SK-N-SH (cell line): ENCODE data around the gene POU3F1. TPM values are rescaled to one million over a fixed set of nuclear protein-coding genes. Genes with fewer than 3 reads are reported as not detected.

Experiments
- CTCF ChIA-PET: fragments of 300-600, 350-600 bp; formaldehyde crosslinking; extraction: SDS; loops from one replicate; lab custom pipeline; 2021; lab: Yijun Ruan, JAX
- POLR2A ChIA-PET: fragments of 350-600 bp; sonication (Branson Sonifier 250); formaldehyde crosslinking; extraction: SDS; loops from one replicate; lab custom pipeline; 2020; ENCODE audit warnings: antibody characterized with exemption, inconsistent platforms; lab: Yijun Ruan, JAX
- DNase-seq: peaks from one replicate; pipeline ENCODE4 v3.0.0; 2012
- H2AFZ ChIP-seq: fragments of 200-600 bp; sonication (generic); 2 replicates; pipeline ENCODE4 v1.8.1; 2016; ENCODE audit warnings: antibody characterized with exemption, mild to moderate bottlenecking, low read depth
- H3F3A ChIP-seq: fragments of 200-600 bp; sonication (generic); replicated peaks from 2 replicates; pipeline ENCODE3; 2016; ENCODE audit warnings: antibody characterized with exemption, mild to moderate bottlenecking; ENCODE audit not compliant: insufficient read depth
- H3K27ac ChIP-seq, 2 experiments: fragments of 200-500 bp in 1 of 2; fragments of 200-600 bp in 1 of 2; sonication (Bioruptor generic) in 1 of 2; sonication (generic), shearing (Covaris generic) in 1 of 2; 2 replicates each; pipeline versions ENCODE4 v1.5.1 to v1.6.1; 2014 to 2016; ENCODE audit warnings: low read depth in 2 of 2, inconsistent platforms in 1 of 2, low read length in 1 of 2, mild to moderate bottlenecking in 1 of 2, mixed read lengths in 1 of 2
- H3K27me3 ChIP-seq: fragments of 200-600 bp; sonication (generic), shearing (Covaris generic); 2 replicates; pipeline ENCODE4 v1.6.1; 2016; ENCODE audit warnings: mixed run types; ENCODE audit not compliant: insufficient read depth
- H3K36me3 ChIP-seq, 2 experiments: fragments of 200-500 bp in 1 of 2; fragments of 200-600 bp in 1 of 2; sonication (Bioruptor generic) in 1 of 2; sonication (generic) in 1 of 2; replicated peaks in 1 of 2; 2 replicates each; pipeline versions ENCODE3 to v1.5.1; 2014 to 2016; ENCODE audit warnings: low read length in 1 of 2, mild to moderate bottlenecking in 1 of 2; ENCODE audit not compliant: insufficient read depth in 2 of 2, control insufficient read depth in 1 of 2
- H3K4me1 ChIP-seq, 2 experiments: fragments of 200-500 bp in 1 of 2; fragments of 200-600 bp in 1 of 2; sonication (Bioruptor generic) in 1 of 2; sonication (generic), shearing (Covaris generic) in 1 of 2; 2 replicates each; pipeline versions ENCODE4 v1.5.1 to v1.6.1; 2014 to 2016; ENCODE audit warnings: low read depth in 1 of 2, low read length in 1 of 2, mixed run types in 1 of 2; ENCODE audit not compliant: insufficient read depth in 2 of 2, control insufficient read depth in 1 of 2
- H3K4me2 ChIP-seq: fragments of 200-600 bp; sonication (generic), shearing (Covaris generic); 2 replicates; pipeline ENCODE4 v1.6.1; 2017; ENCODE audit warnings: mixed run types
- H3K4me3 ChIP-seq, 2 experiments: fragments of 200-500 bp in 1 of 2; fragments of 200-600 bp in 1 of 2; sonication (Bioruptor generic) in 1 of 2; sonication (generic), shearing (Covaris generic) in 1 of 2; 2 replicates each; pipeline versions ENCODE4 v1.5.1 to v1.8.1; 2014 to 2016; ENCODE audit warnings: low read depth in 2 of 2, inconsistent platforms in 1 of 2, low read length in 1 of 2, mild to moderate bottlenecking in 1 of 2, mixed read lengths in 1 of 2, moderate library complexity in 1 of 2
- H3K79me2 ChIP-seq: fragments of 200-600 bp; sonication (generic); 2 replicates; pipeline ENCODE4 v1.8.1; 2017; ENCODE audit warnings: mild to moderate bottlenecking; ENCODE audit not compliant: insufficient read depth
- H3K9ac ChIP-seq: fragments of 200-600 bp; sonication (generic); 2 replicates; pipeline ENCODE4 v1.6.1; 2017; ENCODE audit warnings: mixed run types
- H3K9me2 ChIP-seq: fragments of 200-600 bp; sonication (generic); 2 replicates; pipeline ENCODE4 v1.6.1; 2017; ENCODE audit warnings: mixed run types
- H3K9me3 ChIP-seq: fragments of 200-600 bp; sonication (generic); 2 replicates; pipeline ENCODE4 v1.6.1; 2017; ENCODE audit warnings: mixed run types, mild to moderate bottlenecking, moderate library complexity
- H4K20me1 ChIP-seq: fragments of 200-600 bp; sonication (generic); 2 replicates; pipeline ENCODE4 v1.6.1; 2017; ENCODE audit warnings: mild to moderate bottlenecking, mixed run types; ENCODE audit not compliant: insufficient read depth
- CHD2 ChIP-seq: fragments of 150-350 bp; IDR thresholded peaks from 2 replicates; pipeline ENCODE4 v1.6.1; 2018; ENCODE audit warnings: low read length; ENCODE audit not compliant: partially characterized antibody
- CTCF ChIP-seq: fragments of 200-600 bp; sonication (generic); IDR thresholded peaks from 2 replicates; pipeline ENCODE4 v1.6.1; 2017; ENCODE audit warnings: antibody characterized with exemption, mild to moderate bottlenecking, moderate library complexity
- EP300 ChIP-seq, 2 experiments: IDR thresholded peaks; 2 replicates each; pipeline versions ENCODE4 v1.4.0 to v1.6.1; 2012; ENCODE audit warnings: borderline replicate concordance in 1 of 2, low read depth in 1 of 2, low read length in 1 of 2
- EZH2phosphoT487 ChIP-seq: fragments of 200-600 bp; sonication (generic); IDR thresholded peaks from 2 replicates; pipeline ENCODE4 v1.6.1; 2017; ENCODE audit warnings: low read depth, mixed run types, mild to moderate bottlenecking, antibody characterized with exemption, moderate library complexity, borderline replicate concordance
- FOXJ3 ChIP-seq: sonication (generic); formaldehyde crosslinking; IDR thresholded peaks from 2 replicates; pipeline ENCODE4 v1.5.1; 2020; ENCODE audit warnings: mild to moderate bottlenecking, missing genetic modification reagents
- GABPA ChIP-seq: IDR thresholded peaks from 2 replicates; pipeline ENCODE4 v1.4.0; 2012; ENCODE audit warnings: low read depth, mild to moderate bottlenecking
- GATA2 ChIP-seq: sonication (generic); formaldehyde crosslinking; IDR thresholded peaks from 2 replicates; pipeline ENCODE4 v1.5.0; 2020; ENCODE audit warnings: mild to moderate bottlenecking, missing genetic modification reagents
- IRF3 ChIP-seq: fragments of 150-350 bp; IDR thresholded peaks from 2 replicates; pipeline ENCODE4 v1.6.1; 2016; ENCODE audit warnings: mild to moderate bottlenecking, low read depth, low read length
- MEF2A ChIP-seq: IDR thresholded peaks from 2 replicates; pipeline ENCODE4 v1.4.0; 2012; ENCODE audit warnings: low read depth, borderline replicate concordance
- MXI1 ChIP-seq: IDR thresholded peaks from 2 replicates; pipeline ENCODE4 v1.6.1; 2012; ENCODE audit warnings: mild to moderate bottlenecking, low read depth, low read length, improper control_type of control experiment
- NRF1 ChIP-seq: IDR thresholded peaks from 2 replicates; pipeline ENCODE4 v1.6.1; 2012; ENCODE audit warnings: low read depth, mild to moderate bottlenecking, low read length
- POLR2AphosphoS5 ChIP-seq: IDR thresholded peaks from 2 replicates; pipeline ENCODE4 v1.6.1; 2012; ENCODE audit warnings: low read depth, low read length
- RAD21 ChIP-seq: IDR thresholded peaks from 2 replicates; pipeline ENCODE4 v1.6.1; 2012; ENCODE audit warnings: mild to moderate bottlenecking, low read length
- RCOR1 ChIP-seq: fragments of 150-350 bp; IDR thresholded peaks from 2 replicates; pipeline ENCODE4 v1.6.1; 2017; ENCODE audit warnings: antibody characterized with exemption, low read length
- SIN3A ChIP-seq: IDR thresholded peaks from 2 replicates; pipeline ENCODE4 v1.6.1; 2012; ENCODE audit warnings: low read depth, mild to moderate bottlenecking, low read length, moderate library complexity, borderline replicate concordance
- SMC3 ChIP-seq: IDR thresholded peaks from 2 replicates; pipeline ENCODE4 v1.6.1; 2012; ENCODE audit warnings: low read depth, low read length, improper control_type of control experiment
- TCF12 ChIP-seq: IDR thresholded peaks from 2 replicates; pipeline ENCODE4 v1.4.0; 2012
- TEAD4 ChIP-seq: IDR thresholded peaks from 2 replicates; pipeline ENCODE4 v1.4.0; 2012; ENCODE audit warnings: mild to moderate bottlenecking, borderline replicate concordance; ENCODE audit not compliant: insufficient read depth
- USF1 ChIP-seq: IDR thresholded peaks from 2 replicates; pipeline ENCODE4 v1.4.0; 2012; ENCODE audit warnings: low read depth, borderline replicate concordance
- USF2 ChIP-seq: fragments of 150-350 bp; IDR thresholded peaks from 2 replicates; pipeline ENCODE4 v1.6.1; 2017; ENCODE audit warnings: antibody characterized with exemption, low read length, low read depth, borderline replicate concordance
- ZBTB33 ChIP-seq: IDR thresholded peaks from 2 replicates; pipeline ENCODE4 v1.4.0; 2012; ENCODE audit warnings: low read depth, borderline replicate concordance
- WGBS: methylation state at CpG from one replicate; pipeline ENCODE4 v1.1.6; 2017; ENCODE audit warnings: low lambda C conversion rate; 5-methylcytosine and 5-hydroxymethylcytosine counted together
- polyA plus RNA-seq, 3 experiments: library from polyadenylated mRNA; depleted of rRNA; stranded (reverse); fragments of >200 nt; gene quantifications; 2 replicates each; pipeline ENCODE4 v1.2.3, GENCODE V29; 2012

POU3F1 gene
- polyA plus RNA-seq, 1 of the 3 experiments (the other 2 are of a cell fraction) = not detected

GRCh38 chr1:38012363-38013226, 34.0 kb downstream of the POU3F1 start, which contains the start of gene UTP11 (continued):
- TF ChIP-seq RAD21 (no peak), CHD2 (peak; percentile 94), SIN3A (peak; percentile 72; the same call in 1 of the 2 replicates), GATA2 (CRISPR knock-in tag) (no peak), GABPA (peak; percentile 98), MEF2A (no peak), CTCF (no peak), TCF12 (peak; percentile 52; the same call in 1 of the 2 replicates), USF2 (peak; percentile 69), EZH2phosphoT487 (no peak)

- TF ChIP-seq USF1 = no peak
- TF ChIP-seq NRF1 = no peak
- TF ChIP-seq MEF2A = no peak
- TF ChIP-seq SIN3A = no peak
- no peak for TF ChIP-seq RCOR1
- no peak for TF ChIP-seq MXI1
- no peak for TF ChIP-seq IRF3
- no peak for TF ChIP-seq GABPA
- TF ChIP-seq FOXJ3 = no peak
- TF ChIP-seq ZBTB33 = no peak
- TF ChIP-seq EZH2phosphoT487 = no peak
- TF ChIP-seq POLR2AphosphoS5 = no peak
- TF ChIP-seq EP300 (IDR thresholded peaks at IDR 0.05; ENCODE audit: borderline replicate concordance in 1 of 2, low read depth in 1 of 2, low read length in 1 of 2) = no peak
- no peak for TF ChIP-seq USF2
- TF ChIP-seq TEAD4 = no peak
- TF ChIP-seq SMC3 = no peak
- Histone ChIP-seq H3K36me3 (peaks cover 0 to 2% of the 10 kb centered on the region in 2 experiments), H3K4me2 (no peak overlapping the region), H3K27me3 (no peaks in the 10 kb centered on the region), H3K4me1 (peaks cover 6 to 10% of the 10 kb centered on the region in 2 experiments; a peak in 2 of 4 replicates), H3K9me3 (no peaks in the 10 kb centered on the region), H4K20me1 (no peaks in the 10 kb centered on the region), H2AFZ (peak overlapping the region; percentile 26; the same call in 1 of the 2 replicates), H3K79me2 (peaks cover 22% of the 10 kb centered on the region), H3K9ac (no peak overlapping the region), H3K9me2 (no peaks in the 10 kb centered on the region), H3K4me3 (no peak overlapping the region), H3F3A (peaks cover 4% of the 10 kb centered on the region), H3K27ac (no peak overlapping the region)
- no peak for DNase-seq
- POLR2A ChIA-PET = no interaction called here
- 81% methylated on average over 6 of the region's 6 CpGs for WGBS
- CTCF ChIA-PET = interaction anchor here (0.8 to 1.8 kb wide), 4 partner anchors 9 to 62 kb away, joined by 3 to 5 read pairs (median 4); partner anchors contain the start of gene SF3A3
Observed at GRCh38 chr1:38009841-38010180, 36.8 kb downstream of the POU3F1 start.
